Measurements from ENCODE around the gene RAD51B.

DNA sequence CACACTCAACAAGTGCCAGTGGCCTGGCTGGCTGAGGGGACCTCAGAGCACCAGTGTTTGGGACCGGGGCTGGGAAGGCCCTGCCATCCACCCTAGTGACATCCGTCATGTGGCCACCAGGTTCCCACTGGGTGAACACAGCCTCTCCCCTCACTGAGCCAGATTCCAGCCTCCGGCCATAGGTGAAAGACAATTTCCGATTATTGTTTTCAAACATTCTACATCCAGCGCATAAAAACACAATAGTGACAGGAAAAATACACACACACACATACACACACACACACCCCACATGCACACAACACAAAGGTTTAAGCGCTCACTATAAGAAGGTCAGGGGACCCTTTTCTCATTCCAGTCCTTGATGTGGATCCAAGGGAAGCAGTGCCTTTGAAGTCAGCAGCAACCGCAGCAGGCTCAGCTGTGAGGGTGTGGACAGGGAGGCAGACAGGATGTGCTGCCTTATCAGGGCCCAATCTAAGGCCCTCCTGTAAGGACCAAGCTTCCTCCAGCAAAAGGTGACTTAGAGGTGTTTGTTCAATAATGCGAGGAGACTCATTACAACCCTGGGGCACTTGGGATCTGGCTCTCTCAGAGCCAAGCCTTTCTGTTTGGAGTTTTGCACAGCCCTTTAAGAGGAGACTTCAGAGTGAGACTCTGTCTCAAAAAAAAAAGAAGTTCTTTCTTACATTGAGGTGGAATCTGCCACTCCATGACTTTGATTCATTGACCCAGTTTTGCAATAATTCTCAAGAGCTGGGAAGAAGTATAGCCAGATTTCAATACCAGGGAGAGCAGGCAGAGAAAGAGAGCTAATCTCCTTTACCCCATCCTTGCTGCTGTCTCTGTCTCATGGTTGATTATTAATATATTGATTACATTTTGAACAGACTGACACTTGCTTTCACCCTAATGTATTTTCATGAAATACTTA is 745.5 kb downstream of the RAD51B start:
- TF ChIP-seq, protein P1, sequence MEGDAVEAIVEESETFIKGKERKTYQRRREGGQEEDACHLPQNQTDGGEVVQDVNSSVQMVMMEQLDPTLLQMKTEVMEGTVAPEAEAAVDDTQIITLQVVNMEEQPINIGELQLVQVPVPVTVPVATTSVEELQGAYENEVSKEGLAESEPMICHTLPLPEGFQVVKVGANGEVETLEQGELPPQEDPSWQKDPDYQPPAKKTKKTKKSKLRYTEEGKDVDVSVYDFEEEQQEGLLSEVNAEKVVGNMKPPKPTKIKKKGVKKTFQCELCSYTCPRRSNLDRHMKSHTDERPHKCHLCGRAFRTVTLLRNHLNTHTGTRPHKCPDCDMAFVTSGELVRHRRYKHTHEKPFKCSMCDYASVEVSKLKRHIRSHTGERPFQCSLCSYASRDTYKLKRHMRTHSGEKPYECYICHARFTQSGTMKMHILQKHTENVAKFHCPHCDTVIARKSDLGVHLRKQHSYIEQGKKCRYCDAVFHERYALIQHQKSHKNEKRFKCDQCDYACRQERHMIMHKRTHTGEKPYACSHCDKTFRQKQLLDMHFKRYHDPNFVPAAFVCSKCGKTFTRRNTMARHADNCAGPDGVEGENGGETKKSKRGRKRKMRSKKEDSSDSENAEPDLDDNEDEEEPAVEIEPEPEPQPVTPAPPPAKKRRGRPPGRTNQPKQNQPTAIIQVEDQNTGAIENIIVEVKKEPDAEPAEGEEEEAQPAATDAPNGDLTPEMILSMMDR (IDR thresholded peaks at IDR 0.05): no peak
- TF ChIP-seq POLR2A (IDR thresholded peaks at IDR 0.05): no peak
